Neuronal stem cell (in vitro differentiated cells): ENCODE results near the gene TASP1.

ENCODE experiments used
- DNase-seq: peaks from one replicate; pipeline ENCODE4 v3.0.0-alpha.2; 2013; ENCODE audit warnings: low spot score
- H2AFZ ChIP-seq: one replicate; pipeline ENCODE4 v1.6.1; 2013; ENCODE audit warnings: mild to moderate bottlenecking, low read length, inconsistent platforms
- H2AK5ac ChIP-seq: 2 replicates; pipeline ENCODE4 v1.6.1; 2013; ENCODE audit warnings: low read depth, mild to moderate bottlenecking, inconsistent platforms, low read length, moderate library complexity, mixed read lengths
- H2BK120ac ChIP-seq: 2 replicates; pipeline ENCODE4 v1.6.1; 2013; ENCODE audit warnings: low read depth, mild to moderate bottlenecking, inconsistent platforms, low read length, moderate library complexity, mixed read lengths
- H2BK12ac ChIP-seq: one replicate; pipeline ENCODE4 v1.6.1; 2013; ENCODE audit warnings: low read length, inconsistent platforms
- H2BK15ac ChIP-seq: 2 replicates; pipeline ENCODE4 v1.6.1; 2013; ENCODE audit warnings: mild to moderate bottlenecking, low read length, inconsistent platforms, mixed read lengths
- H2BK5ac ChIP-seq: one replicate; pipeline ENCODE4 v1.6.1; 2013; ENCODE audit warnings: inconsistent platforms, mild to moderate bottlenecking, low read length, moderate library complexity
- H3K14ac ChIP-seq: one replicate; pipeline ENCODE4 v1.6.1; 2013; ENCODE audit warnings: low read length, inconsistent platforms
- H3K18ac ChIP-seq: 2 replicates; pipeline ENCODE4 v1.6.1; 2013; ENCODE audit warnings: low read length, inconsistent platforms
- H3K23ac ChIP-seq: 2 replicates; pipeline ENCODE4 v1.6.1; 2013; ENCODE audit warnings: low read depth, mild to moderate bottlenecking, mixed read lengths, low read length, inconsistent platforms; ENCODE audit not compliant: poor library complexity
- H3K27ac ChIP-seq: replicated peaks from 3 replicates; pipeline ENCODE4 v1.5.1; 2013; ENCODE audit warnings: low read length, inconsistent platforms
- H3K27me3 ChIP-seq, 3 experiments: 2 replicates each; pipeline ENCODE4 v1.6.1; 2013; ENCODE audit warnings: low read length in 3 of 3, mild to moderate bottlenecking in 2 of 3, inconsistent platforms in 1 of 3, low read depth in 1 of 3, mixed read lengths in 1 of 3, moderate library complexity in 1 of 3; ENCODE audit not compliant: control insufficient read depth in 3 of 3, insufficient read depth in 3 of 3
- H3K36me3 ChIP-seq, 2 donors: replicated peaks in 1 of 2; 2 replicates each; pipeline ENCODE4 v1.6.1; 2013; ENCODE audit warnings: low read length in 2 of 2; ENCODE audit not compliant: control insufficient read depth in 2 of 2, insufficient read depth in 2 of 2
- H3K4ac ChIP-seq: 2 replicates; pipeline ENCODE4 v1.6.1; 2013; ENCODE audit warnings: inconsistent platforms, mild to moderate bottlenecking, low read length, moderate library complexity
- H3K4me1 ChIP-seq, 2 donors: 1 replicate in 1 of 2; 2 replicates in 1 of 2; pipeline ENCODE4 v1.6.1; 2013; ENCODE audit warnings: low read length in 2 of 2, low read depth in 1 of 2; ENCODE audit not compliant: control insufficient read depth in 2 of 2, insufficient read depth in 1 of 2
- H3K4me2 ChIP-seq: one replicate; pipeline ENCODE4 v1.6.1; 2013; ENCODE audit warnings: mild to moderate bottlenecking, low read length, inconsistent platforms; ENCODE audit not compliant: insufficient read depth, poor library complexity, severe bottlenecking
- H3K4me3 ChIP-seq, 2 donors: 2 replicates each; pipeline ENCODE4 v1.5.1; 2013; ENCODE audit warnings: low read length in 2 of 2, mild to moderate bottlenecking in 2 of 2, inconsistent platforms in 1 of 2, moderate library complexity in 1 of 2
- H3K79me1 ChIP-seq: one replicate; pipeline ENCODE4 v1.6.1; 2013; ENCODE audit warnings: low read depth, mild to moderate bottlenecking, inconsistent platforms, low read length, moderate library complexity
- H3K9ac ChIP-seq: one replicate; pipeline ENCODE4 v1.6.1; 2013; ENCODE audit warnings: mild to moderate bottlenecking, low read depth, low read length, inconsistent platforms; ENCODE audit not compliant: poor library complexity
- H3K9me3 ChIP-seq, 2 donors: replicated peaks in 1 of 2; 2 replicates each; pipeline versions ENCODE3 to v1.6.1; 2013; ENCODE audit warnings: low read length in 2 of 2, mild to moderate bottlenecking in 2 of 2, inconsistent platforms in 1 of 2, low read depth in 1 of 2, mixed read lengths in 1 of 2, moderate library complexity in 1 of 2; ENCODE audit not compliant: control insufficient read depth in 2 of 2, insufficient read depth in 1 of 2
- H4K8ac ChIP-seq: one replicate; pipeline ENCODE4 v1.6.1; 2013; ENCODE audit warnings: low read depth, mild to moderate bottlenecking, inconsistent platforms, low read length, moderate library complexity
- H4K91ac ChIP-seq: one replicate; pipeline ENCODE4 v1.6.1; 2013; ENCODE audit warnings: low read length, low read depth, mild to moderate bottlenecking, inconsistent platforms; ENCODE audit not compliant: poor library complexity
- WGBS, 2 donors: extraction: QIAGEN DNeasy Blood & Tissue Kit; methylation state at CpG; one replicate each; pipeline ENCODE4 v1.1.7; 2013; ENCODE audit warnings: missing lambda C conversion rate in 2 of 2, mixed read lengths in 1 of 2; ENCODE audit not compliant: insufficient read length in 2 of 2, insufficient replicate concordance in 1 of 2; ENCODE audit errors: extremely low coverage in 2 of 2; 5-methylcytosine and 5-hydroxymethylcytosine counted together

TASP1 gene

DNA sequence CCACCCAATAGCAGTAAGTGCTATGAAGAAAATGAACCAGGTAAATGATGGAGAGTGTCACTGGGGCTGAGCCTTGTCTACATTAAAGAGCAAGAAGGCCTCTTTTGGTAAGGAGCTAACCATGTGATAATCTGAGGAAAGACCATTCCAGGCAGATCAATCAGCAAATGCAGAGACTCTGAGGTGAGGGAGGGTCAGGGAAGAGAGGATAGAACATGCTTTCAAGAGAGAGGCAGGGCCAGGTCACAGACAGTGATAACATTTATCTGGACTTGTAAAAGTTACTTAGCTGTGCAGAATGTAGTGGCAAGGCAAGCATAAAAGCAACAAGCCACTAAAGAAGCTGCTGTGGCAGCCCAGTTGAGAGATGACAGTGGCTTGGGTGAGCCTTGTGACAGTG, 197.3 kb downstream of the TASP1 start:
- no peak overlapping the region for H3K9ac ChIP-seq
- H2BK5ac ChIP-seq: no peak overlapping the region
- no peak overlapping the region for H3K4ac ChIP-seq
- no peak overlapping the region for H3K4me2 ChIP-seq
- H3K4me1 ChIP-seq: no peaks in the 10 kb centered on the region
- H2AK5ac ChIP-seq: no peak overlapping the region
- H3K4me3 ChIP-seq: no peak overlapping the region
- no peak overlapping the region for H3K27ac ChIP-seq
- H4K8ac ChIP-seq: no peak overlapping the region
- H2BK15ac ChIP-seq: no peak overlapping the region
- no peak overlapping the region for H3K18ac ChIP-seq
- no peaks in the 10 kb centered on the region for H3K27me3 ChIP-seq
- no peak for DNase-seq
- no peaks in the 10 kb centered on the region for H3K79me1 ChIP-seq
- H3K14ac ChIP-seq: no peak overlapping the region
- H3K23ac ChIP-seq: no peak overlapping the region
- H3K9me3 ChIP-seq: no peaks in the 10 kb centered on the region
- no peaks in the 10 kb centered on the region for H3K36me3 ChIP-seq
- no peak overlapping the region for H2AFZ ChIP-seq
- no peak overlapping the region for H4K91ac ChIP-seq
- no peak overlapping the region for H2BK12ac ChIP-seq
- H2BK120ac ChIP-seq: no peak overlapping the region

GRCh38 chr20:13436530-13436929, 202.2 kb downstream of the TASP1 start:
- Histone ChIP-seq H2BK12ac (no peak overlapping the region), H3K9me3 (no peaks in the 10 kb centered on the region), H3K4me1 (peaks cover 0 to 2% of the 10 kb centered on the region in 2 donors), H3K14ac (no peak overlapping the region), H3K18ac (no peak overlapping the region), H3K4me2 (no peak overlapping the region), H4K8ac (no peak overlapping the region), H3K79me1 (no peaks in the 10 kb centered on the region), H3K23ac (no peak overlapping the region), H2BK5ac (no peak overlapping the region), H2AK5ac (no peak overlapping the region), H3K4me3 (no peak overlapping the region), H4K91ac (no peak overlapping the region), H2BK15ac (no peak overlapping the region), H3K4ac (no peak overlapping the region), H2AFZ (no peak overlapping the region), H3K36me3 (no peaks in the 10 kb centered on the region), H3K27ac (no peak overlapping the region), H3K9ac (no peak overlapping the region), H3K27me3 (no peaks in the 10 kb centered on the region), H2BK120ac (no peak overlapping the region)
- WGBS, 2 donors: no CpG with 5 or more reads among the region's 7 CpGs
- no peak for DNase-seq

DNA sequence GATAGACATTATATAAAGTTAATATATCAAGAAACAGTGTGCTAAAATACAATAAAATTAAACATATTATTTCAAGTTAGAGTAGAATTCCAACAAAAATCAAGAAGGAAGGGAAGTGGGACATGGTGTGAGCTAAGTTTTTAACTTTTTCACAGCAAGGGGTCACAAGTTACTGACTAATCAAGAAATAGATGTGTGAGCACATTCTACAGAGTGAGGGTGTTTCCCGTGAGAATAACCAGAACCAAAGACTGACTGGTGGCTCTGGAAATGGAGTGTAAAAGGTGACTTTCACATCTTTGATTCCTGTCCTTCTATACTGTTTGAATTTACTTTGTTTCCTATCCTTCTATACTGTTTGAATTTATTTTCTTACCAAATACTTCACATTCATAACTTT, 206.6 kb downstream of the TASP1 start:
- no CpG with 5 or more reads among the region's 1 CpG for WGBS, 2 donors
- no peak for DNase-seq
- no peak overlapping the region for H2BK12ac ChIP-seq

GRCh38 chr20:13430346-13431002, 208.3 kb downstream of the TASP1 start:
- no peak overlapping the region for H3K23ac ChIP-seq
- no peak overlapping the region for H2AFZ ChIP-seq
- no peak for DNase-seq
- no peak overlapping the region for H3K4ac ChIP-seq
- H3K4me2 ChIP-seq: no peak overlapping the region
- no peak overlapping the region for H2BK15ac ChIP-seq
- no peak overlapping the region for H3K4me3 ChIP-seq
- no peak overlapping the region for H2BK5ac ChIP-seq
- H3K4me1 ChIP-seq: peaks cover 2 to 4% of the 10 kb centered on the region in 2 donors
- H3K18ac ChIP-seq: no peak overlapping the region
- H4K91ac ChIP-seq: no peak overlapping the region
- no peaks in the 10 kb centered on the region for H3K79me1 ChIP-seq
- no CpG with 5 or more reads among the region's 9 CpGs for WGBS, 2 donors
- no peak overlapping the region for H4K8ac ChIP-seq
- no peaks in the 10 kb centered on the region for H3K9me3 ChIP-seq
- H3K14ac ChIP-seq: no peak overlapping the region
- H3K9ac ChIP-seq: no peak overlapping the region
- no peaks in the 10 kb centered on the region for H3K36me3 ChIP-seq
- H2AK5ac ChIP-seq: no peak overlapping the region
- H3K27me3 ChIP-seq: no peaks in the 10 kb centered on the region
- H3K27ac ChIP-seq: no peak overlapping the region
- H2BK120ac ChIP-seq: no peak overlapping the region
- no peak overlapping the region for H2BK12ac ChIP-seq

More for the DNA sequence above, 206.6 kb downstream of the TASP1 start:
- Histone ChIP-seq H2BK5ac (no peak overlapping the region), H3K4ac (no peak overlapping the region), H3K27ac (no peak overlapping the region), H3K79me1 (no peaks in the 10 kb centered on the region), H3K18ac (no peak overlapping the region), H4K8ac (no peak overlapping the region), H3K23ac (no peak overlapping the region), H2BK120ac (no peak overlapping the region), H3K27me3 (no peaks in the 10 kb centered on the region), H3K4me3 (no peak overlapping the region), H3K4me2 (no peak overlapping the region), H2AFZ (no peak overlapping the region), H4K91ac (no peak overlapping the region), H3K36me3 (no peaks in the 10 kb centered on the region), H3K9me3 (no peaks in the 10 kb centered on the region), H2AK5ac (no peak overlapping the region), H3K14ac (no peak overlapping the region), H3K9ac (no peak overlapping the region), H3K4me1 (peaks cover 0 to 2% of the 10 kb centered on the region in 2 donors), H2BK15ac (no peak overlapping the region)
